HL-60 (cell line): ENCODE measurements around the gene ACSM2A.
"Not testable (repeated sequence)": the region's sequence is repeated elsewhere in the genome, so short reads cannot be mapped to it uniquely, and the experiment has no call there.

Experiments used
- DNase-seq, 2 experiments: peaks; one replicate each; pipeline ENCODE4 v3.0.0-alpha.2; 2010 to 2020; ENCODE audit warnings: low read depth in 1 of 2, low spot score in 1 of 2
- H3K27ac ChIP-seq: fragments of 250-450 bp; sonication (Bioruptor Pico); replicated peaks from 2 replicates; pipeline ENCODE4 v1.5.1; 2020; ENCODE audit warnings: mild to moderate bottlenecking, moderate library complexity
- H3K27me3 ChIP-seq: fragments of 250-450 bp; sonication (Bioruptor Pico); 2 replicates; pipeline ENCODE4 v1.5.1; 2021; ENCODE audit warnings: mild to moderate bottlenecking, moderate library complexity; ENCODE audit not compliant: insufficient read depth, poor library complexity, severe bottlenecking
- H3K4me3 ChIP-seq: replicated peaks from 2 replicates; pipeline ENCODE4 v1.5.1; 2011; ENCODE audit warnings: mild to moderate bottlenecking, control low read depth, low read length; ENCODE audit not compliant: insufficient read depth
- CTCF ChIP-seq: IDR thresholded peaks from one replicate; pipeline ENCODE4 v1.5.1; 2011; ENCODE audit warnings: low read length, control low read depth, inconsistent platforms; ENCODE audit not compliant: insufficient read depth
- GABPA ChIP-seq: IDR thresholded peaks from 2 replicates; pipeline ENCODE4 v1.6.1; 2012; ENCODE audit warnings: low read depth
- POLR2AphosphoS5 ChIP-seq: IDR thresholded peaks from 2 replicates; pipeline ENCODE4 v1.6.1; 2012; ENCODE audit warnings: low read depth
- SPI1 ChIP-seq: IDR thresholded peaks from 2 replicates; pipeline ENCODE4 v1.6.1; 2012; ENCODE audit warnings: low read depth, mild to moderate bottlenecking, borderline replicate concordance
- TF ChIP-seq, protein P1 (sequence below): IDR thresholded peaks from 2 replicates; pipeline ENCODE4 v1.6.1; 2012; ENCODE audit warnings: low read depth; ENCODE audit not compliant: insufficient replicate concordance

The ACSM2A gene

DNA sequence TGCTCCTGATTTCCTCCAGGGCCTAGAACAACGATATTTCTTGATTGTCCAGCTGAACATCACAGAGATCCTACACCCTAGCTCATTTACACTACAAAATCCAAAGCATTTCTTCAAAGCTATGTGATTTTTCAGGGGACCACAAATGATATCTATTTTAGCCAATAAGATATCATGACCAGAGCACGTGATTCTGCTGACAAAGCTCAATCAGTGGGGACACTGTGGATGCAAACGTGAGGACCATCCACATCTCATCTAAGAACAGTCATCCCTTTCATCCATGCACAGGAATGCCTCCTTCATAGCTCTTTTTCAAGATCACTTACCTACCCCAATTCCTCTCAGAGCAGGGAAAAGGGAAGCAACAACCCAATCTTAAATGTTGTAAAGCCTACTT lies 67.9 kb downstream of the ACSM2A start:
- no peak overlapping the region for H3K4me3 ChIP-seq
- TF ChIP-seq CTCF = no peak
- TF ChIP-seq, protein P1, sequence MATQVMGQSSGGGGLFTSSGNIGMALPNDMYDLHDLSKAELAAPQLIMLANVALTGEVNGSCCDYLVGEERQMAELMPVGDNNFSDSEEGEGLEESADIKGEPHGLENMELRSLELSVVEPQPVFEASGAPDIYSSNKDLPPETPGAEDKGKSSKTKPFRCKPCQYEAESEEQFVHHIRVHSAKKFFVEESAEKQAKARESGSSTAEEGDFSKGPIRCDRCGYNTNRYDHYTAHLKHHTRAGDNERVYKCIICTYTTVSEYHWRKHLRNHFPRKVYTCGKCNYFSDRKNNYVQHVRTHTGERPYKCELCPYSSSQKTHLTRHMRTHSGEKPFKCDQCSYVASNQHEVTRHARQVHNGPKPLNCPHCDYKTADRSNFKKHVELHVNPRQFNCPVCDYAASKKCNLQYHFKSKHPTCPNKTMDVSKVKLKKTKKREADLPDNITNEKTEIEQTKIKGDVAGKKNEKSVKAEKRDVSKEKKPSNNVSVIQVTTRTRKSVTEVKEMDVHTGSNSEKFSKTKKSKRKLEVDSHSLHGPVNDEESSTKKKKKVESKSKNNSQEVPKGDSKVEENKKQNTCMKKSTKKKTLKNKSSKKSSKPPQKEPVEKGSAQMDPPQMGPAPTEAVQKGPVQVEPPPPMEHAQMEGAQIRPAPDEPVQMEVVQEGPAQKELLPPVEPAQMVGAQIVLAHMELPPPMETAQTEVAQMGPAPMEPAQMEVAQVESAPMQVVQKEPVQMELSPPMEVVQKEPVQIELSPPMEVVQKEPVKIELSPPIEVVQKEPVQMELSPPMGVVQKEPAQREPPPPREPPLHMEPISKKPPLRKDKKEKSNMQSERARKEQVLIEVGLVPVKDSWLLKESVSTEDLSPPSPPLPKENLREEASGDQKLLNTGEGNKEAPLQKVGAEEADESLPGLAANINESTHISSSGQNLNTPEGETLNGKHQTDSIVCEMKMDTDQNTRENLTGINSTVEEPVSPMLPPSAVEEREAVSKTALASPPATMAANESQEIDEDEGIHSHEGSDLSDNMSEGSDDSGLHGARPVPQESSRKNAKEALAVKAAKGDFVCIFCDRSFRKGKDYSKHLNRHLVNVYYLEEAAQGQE = no peak
- TF ChIP-seq POLR2AphosphoS5 = no peak
- no peak for TF ChIP-seq SPI1
- TF ChIP-seq GABPA = no peak
- H3K27me3 ChIP-seq = no peaks in the 10 kb centered on the region
- no peak for DNase-seq
- no peak overlapping the region for H3K27ac ChIP-seq

GRCh38 chr16:20520103-20520502 lies 68.8 kb downstream of the ACSM2A start:
- Histone ChIP-seq H3K4me3 (no peak overlapping the region), H3K27me3 (no peaks in the 10 kb centered on the region), H3K27ac (no peak overlapping the region)
- TF ChIP-seq SPI1 = no peak
- no peak for DNase-seq

GRCh38 chr16:20531795-20532194 lies 80.5 kb downstream of the ACSM2A start:
- DNase-seq, H3K4me3 ChIP-seq, H3K27ac ChIP-seq, H3K27me3 ChIP-seq: not testable (repeated sequence)

DNA sequence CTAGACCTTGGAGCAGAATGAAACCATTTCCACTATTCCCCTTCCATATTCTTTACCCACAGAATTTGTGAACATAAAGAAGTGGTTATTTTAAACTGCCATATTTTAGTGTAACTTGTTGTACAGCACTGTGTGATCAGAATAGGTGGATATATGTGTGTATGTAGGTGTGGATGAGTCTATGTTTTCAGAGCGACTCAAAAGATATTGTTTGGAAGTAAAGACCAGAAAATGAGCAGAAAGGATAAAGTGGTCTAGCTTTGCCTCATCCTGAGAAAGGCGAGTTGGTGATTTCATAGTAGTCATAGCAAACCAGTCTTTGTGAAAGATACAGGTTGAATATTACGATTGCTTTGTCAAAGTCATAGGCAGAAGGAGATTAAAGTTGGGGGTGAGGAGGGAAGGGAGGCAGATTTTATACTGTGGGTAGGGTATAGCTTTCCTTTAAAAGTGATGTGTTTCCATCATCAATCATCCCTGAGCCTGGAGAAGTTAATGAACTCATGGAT lies 81.0 kb downstream of the ACSM2A start:
- not testable (repeated sequence) for H3K4me3 ChIP-seq, H3K27ac ChIP-seq, H3K27me3 ChIP-seq, DNase-seq

DNA sequence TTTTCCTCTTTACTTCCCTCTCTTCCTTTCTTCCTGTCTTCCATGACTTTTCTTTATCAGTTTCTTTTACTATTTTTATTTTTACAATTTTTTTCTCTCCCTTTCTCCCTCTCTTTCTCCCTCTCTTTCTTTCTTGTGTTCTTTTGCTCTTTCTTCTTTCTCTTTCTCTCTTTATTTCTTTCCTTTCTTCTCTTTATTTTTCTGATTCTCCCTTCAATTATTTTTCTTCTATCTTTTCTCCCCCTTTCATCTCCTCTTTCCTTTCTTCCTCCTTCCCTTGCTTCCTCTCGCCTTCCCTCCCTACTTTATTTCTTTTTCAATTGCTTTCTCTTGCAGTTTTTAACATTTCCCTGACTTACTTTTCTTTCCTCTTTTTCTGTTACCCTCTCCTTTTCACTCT lies 85.3 kb downstream of the ACSM2A start:
- DNase-seq, H3K27me3 ChIP-seq, H3K27ac ChIP-seq, H3K4me3 ChIP-seq: not testable (repeated sequence)
